Activated CD4-positive, CD25-positive, alpha-beta regulatory T cell treated with anti-CD3 and anti-CD28 coated beads, Interleukin-2, amount 50 U/mL, for 24 hours (primary cell): ENCODE measurements around the gene TMTC1.

ENCODE experiments used
- ATAC-seq, 2 donors: fragments of 150-1000 bp; cut with Tn5 transposase; one replicate each; pipeline ENCODE4 v1.10.0; 2021; ENCODE audit warnings: mild to moderate bottlenecking in 1 of 2, moderate library complexity in 1 of 2

The TMTC1 gene

GRCh38 chr12:29518407-29518806, 265.3 kb downstream of the TMTC1 start:
- ATAC-seq, result no peak

GRCh38 chr12:29517264-29517663, 266.5 kb downstream of the TMTC1 start:
- no peak for ATAC-seq

GRCh38 chr12:29516431-29516875, 267.3 kb downstream of the TMTC1 start:
- ATAC-seq, result no peak

- ATAC-seq, result no peak
Measured at GRCh38 chr12:29510591-29511185, 273.1 kb downstream of the TMTC1 start.

GRCh38 chr12:29509503-29509902, 274.2 kb downstream of the TMTC1 start:
- no peak for ATAC-seq

- no peak for ATAC-seq
Measured at GRCh38 chr12:29508949-29509348, 274.8 kb downstream of the TMTC1 start.

GRCh38 chr12:29505122-29505521, 278.6 kb downstream of the TMTC1 start:
- ATAC-seq, result no peak

GRCh38 chr12:29503283-29503682, 280.5 kb downstream of the TMTC1 start:
- ATAC-seq, result no peak

GRCh38 chr12:29499235-29499634, 284.5 kb downstream of the TMTC1 start:
- no peak for ATAC-seq

- ATAC-seq, result no peak
Measured at GRCh38 chr12:29497588-29497987, 286.2 kb downstream of the TMTC1 start, which contains the start of gene OVCH1. TSS of gene OVCH1 (minus strand) at chr12:29497686. CDS start at chr12:29497686, 0 bp downstream.

- no peak for ATAC-seq
Measured at GRCh38 chr12:29492891-29493290, 290.9 kb downstream of the TMTC1 start.

GRCh38 chr12:29486972-29487371, 296.8 kb downstream of the TMTC1 start:
- ATAC-seq, result no peak

- no peak for ATAC-seq
Measured at GRCh38 chr12:29463198-29463597, 320.5 kb downstream of the TMTC1 start.

GRCh38 chr12:29460082-29460481, 323.7 kb downstream of the TMTC1 start:
- no peak for ATAC-seq

GRCh38 chr12:29455087-29455486, 328.7 kb downstream of the TMTC1 start:
- no peak for ATAC-seq

GRCh38 chr12:29451888-29452287, 331.9 kb downstream of the TMTC1 start:
- no peak for ATAC-seq
